H4 (cell line): ENCODE results near the gene SCN2B. TPM values are rescaled to one million over a fixed set of nuclear protein-coding genes. Genes with fewer than 3 reads are reported as not detected.
"Not testable (repeated sequence)": the region's sequence is repeated elsewhere in the genome, so short reads cannot be mapped to it uniquely, and the experiment has no call there.

ENCODE experiments used
- DNase-seq: peaks from one replicate; pipeline ENCODE4 v3.0.0-alpha.2; 2015; ENCODE audit warnings: low spot score
- total RNA-seq: library from RNA; depleted of rRNA; stranded (reverse); fragments of >200 nt; shearing (Covaris generic); gene quantifications from 2 replicates; pipeline ENCODE4 v1.2.3, GENCODE V29; 2014

Gene SCN2B
- total RNA-seq, 1 experiment from 2014 or later = not detected

DNA sequence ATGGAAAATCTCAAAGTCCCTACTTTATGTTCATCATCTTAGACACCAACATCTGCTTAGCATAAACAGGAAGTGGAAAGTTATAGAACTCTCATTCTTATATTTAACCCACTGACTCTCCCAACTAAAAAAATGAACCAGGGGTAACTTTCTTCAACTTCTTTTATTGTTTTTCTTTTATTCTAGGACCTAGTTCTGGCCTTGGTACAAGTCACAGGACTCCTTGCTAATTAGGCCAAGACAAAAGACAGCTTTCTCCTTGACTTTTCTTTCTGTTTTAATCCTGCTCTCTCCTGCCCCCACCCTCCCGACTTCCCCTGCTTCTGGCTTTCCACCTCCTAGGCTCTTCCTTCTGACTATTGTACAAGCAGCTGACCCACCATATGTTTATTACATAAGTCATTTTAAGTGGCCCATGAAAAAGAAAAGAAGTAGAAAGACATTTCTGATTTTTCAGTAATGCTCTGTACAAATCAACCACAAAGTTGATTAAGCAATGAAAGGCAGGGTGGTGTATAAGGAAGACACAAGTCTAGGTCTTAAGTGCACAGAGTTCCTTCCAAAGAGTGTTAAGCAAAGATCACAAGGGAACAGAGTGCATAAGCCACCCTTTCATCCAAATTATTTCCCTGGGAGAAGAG, 30.1 kb upstream of the SCN2B start:
- DNase-seq = peak; percentile 24

DNA sequence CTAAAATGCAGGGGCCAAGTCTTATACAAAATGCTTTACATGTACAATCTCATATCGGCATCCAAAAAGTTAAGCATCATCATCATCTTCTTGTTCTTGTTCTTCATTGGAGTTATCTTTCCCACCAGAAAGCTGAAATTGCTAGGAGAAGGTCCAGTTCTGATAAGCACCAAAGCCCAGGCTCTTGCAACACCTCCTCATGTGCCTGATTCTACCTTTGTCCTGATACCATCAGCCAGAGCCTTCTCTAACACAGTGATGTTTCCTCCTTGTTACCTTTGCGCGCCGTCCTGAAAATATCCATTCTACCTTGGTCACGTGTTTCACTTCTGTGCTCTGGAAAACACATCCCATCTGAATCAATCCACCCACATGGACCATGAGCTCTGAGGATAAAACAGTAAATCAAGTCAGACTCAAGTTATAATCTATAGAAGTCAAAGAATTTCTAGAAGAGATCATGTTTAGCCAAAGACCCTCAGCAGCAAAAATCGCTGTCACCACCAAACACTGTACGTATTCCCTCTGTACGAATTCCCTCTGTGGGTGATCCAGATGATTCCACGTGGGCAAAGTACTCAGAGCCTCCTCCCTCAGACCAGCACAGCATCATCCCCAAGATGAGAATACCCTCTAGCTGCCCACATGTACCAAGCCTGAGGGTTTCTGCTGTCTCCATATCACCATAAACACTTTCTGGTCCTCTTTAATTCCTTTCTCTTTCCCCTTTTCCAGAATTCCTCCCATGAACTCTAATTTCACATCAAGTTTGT, 29.4 kb upstream of the SCN2B start:
- no peak for DNase-seq

DNA sequence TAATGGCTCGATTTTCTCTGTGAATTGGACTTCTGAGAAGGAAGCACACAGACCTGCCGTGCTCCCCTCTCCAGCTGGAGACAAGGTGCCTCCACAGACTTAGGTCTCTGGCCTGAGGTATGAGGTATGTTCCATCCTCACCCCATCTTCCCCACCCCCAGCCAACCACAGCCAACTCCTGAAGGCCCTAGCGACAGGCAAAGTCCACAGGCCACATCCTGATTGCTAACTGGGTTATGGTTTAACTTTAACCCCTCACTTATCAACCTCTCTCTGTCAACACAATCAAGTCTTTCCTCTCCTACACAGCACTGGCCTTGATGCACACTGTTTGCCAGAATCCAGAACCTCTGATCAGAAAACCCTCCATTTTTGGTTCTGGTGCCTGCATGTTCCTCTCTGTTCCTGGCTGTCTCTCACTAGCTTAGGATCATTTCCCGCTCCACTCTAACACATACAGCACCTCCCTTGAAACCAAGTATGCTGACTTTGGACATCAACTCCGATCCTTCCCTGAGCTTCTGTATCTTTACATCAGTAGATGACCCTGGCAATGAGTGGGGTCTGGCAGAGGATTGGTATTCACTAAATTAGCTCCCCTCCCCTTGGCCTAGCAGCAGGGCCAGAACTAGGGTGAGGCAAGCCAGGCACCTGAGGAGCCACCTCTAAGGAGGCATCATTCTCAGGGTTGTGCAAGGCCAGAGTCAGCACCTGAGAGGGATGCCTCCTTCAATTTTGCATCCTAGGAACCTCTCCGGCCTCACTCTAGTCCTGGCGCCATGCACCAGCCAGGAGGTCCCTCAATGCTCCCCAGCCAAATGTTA, 26.4 kb upstream of the SCN2B start:
- DNase-seq = no peak

DNA sequence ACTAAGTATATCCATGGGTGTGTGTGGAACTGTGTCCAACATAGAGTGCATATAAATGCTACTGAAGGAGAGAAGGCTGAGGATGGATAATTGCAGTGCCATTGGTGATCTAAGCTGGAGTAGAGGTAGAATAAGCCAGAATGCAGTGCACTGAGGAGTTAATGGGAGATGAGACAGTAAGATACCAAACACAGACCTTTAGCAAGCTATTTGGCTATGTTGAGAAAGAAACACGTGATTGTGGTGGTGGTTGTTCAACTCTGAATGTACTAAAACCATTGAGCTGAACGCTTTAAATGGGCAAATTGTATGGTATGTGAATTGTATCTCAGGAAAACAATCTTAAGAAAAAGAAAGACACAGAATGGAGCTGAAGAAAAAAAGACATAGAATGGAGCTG, 25.5 kb upstream of the SCN2B start:
- no peak for DNase-seq

DNA sequence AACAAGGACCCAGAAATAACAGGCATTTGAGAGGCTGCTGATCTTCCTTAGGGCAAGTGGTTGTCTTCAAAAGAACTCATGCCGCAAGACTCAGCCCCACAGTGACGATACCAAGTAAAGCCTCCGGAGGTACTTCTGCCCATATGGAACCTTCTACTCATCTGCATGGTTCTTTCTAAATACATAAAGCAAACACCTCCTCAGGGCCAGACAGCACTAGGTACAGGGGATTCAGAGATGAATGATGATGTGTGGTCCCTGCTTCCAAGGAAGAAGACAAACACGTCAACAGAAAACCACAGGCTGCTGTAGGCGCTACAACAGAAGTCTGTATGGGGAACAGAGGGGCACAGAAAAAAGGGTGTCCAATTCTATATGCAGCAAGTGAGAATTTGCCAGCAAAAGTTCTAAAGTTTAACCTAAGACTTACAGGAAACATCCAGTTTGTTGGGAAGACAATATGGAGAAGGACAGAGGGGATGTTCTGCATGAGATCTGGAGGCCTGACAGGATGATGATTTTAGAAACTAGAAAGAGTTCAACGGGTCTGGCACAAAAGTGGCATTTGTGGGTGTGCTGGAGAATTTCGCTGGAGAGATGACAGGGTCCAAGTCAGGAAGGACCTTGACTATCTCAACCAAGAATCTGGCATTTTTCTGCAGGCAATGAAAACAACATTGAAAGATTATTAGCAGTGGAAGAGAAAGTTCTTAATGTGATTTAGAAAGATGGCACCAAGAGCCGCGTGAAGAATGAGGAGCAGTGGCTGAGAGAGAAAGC, 24.7 kb upstream of the SCN2B start:
- DNase-seq = no peak

DNA sequence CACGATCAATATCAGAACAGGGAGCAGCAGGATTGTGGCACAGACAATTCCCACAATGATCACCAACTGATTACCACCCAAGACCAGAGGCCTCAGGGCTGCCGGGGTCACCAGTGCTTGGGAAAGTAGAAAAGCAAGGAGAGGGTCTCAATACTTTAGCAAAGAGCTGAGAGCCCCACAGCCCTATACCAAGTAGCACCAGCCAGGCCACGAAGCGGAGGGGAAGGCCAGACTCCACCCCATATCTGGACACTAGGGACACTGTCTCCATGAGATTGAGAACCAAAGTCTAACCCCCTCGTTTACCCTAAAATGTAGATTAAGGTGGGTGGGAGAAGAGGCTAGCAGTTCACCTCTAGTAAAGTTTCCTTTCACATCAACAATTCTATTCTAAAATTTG, 24.1 kb upstream of the SCN2B start:
- DNase-seq = no peak

DNA sequence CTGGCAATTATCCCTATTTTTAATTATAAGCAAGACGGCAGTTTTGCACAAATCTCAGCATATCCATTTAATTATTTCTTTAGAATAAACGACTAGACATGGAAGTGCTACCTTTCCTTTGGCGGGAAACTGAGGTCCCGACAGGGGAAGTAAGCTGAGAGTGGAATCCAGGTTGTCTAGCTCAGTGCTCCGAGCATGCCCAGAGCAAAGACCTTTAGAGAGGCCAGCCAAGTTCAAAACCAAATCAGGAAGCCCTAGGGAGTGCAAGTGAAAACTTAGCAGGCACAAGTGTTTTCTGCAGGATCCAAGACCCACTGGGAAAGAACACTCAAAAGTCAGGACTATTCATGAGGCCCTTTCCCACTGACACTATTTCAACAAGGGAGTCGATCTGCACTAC, 22.7 kb upstream of the SCN2B start:
- DNase-seq = no peak

DNA sequence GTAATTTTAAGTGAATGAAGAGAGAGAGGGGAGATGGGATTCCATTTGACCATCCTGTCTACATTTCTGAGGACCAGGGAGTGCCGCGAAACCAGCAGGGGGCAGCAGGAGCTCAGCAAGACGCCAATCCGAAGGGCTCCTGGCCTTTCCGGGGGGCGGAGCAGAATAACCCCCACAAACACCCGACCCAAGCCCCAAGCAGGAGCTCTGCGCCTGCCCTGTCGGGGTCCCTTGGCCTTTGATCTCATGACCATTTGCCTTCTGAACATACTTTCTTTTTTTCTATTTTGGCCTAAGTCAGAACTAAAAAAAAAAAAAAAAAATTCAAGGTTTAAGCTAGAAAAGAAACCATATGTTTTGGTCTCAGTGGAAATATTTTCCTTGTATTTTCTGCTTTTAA, 21.9 kb upstream of the SCN2B start:
- DNase-seq = peak; percentile 58

DNA sequence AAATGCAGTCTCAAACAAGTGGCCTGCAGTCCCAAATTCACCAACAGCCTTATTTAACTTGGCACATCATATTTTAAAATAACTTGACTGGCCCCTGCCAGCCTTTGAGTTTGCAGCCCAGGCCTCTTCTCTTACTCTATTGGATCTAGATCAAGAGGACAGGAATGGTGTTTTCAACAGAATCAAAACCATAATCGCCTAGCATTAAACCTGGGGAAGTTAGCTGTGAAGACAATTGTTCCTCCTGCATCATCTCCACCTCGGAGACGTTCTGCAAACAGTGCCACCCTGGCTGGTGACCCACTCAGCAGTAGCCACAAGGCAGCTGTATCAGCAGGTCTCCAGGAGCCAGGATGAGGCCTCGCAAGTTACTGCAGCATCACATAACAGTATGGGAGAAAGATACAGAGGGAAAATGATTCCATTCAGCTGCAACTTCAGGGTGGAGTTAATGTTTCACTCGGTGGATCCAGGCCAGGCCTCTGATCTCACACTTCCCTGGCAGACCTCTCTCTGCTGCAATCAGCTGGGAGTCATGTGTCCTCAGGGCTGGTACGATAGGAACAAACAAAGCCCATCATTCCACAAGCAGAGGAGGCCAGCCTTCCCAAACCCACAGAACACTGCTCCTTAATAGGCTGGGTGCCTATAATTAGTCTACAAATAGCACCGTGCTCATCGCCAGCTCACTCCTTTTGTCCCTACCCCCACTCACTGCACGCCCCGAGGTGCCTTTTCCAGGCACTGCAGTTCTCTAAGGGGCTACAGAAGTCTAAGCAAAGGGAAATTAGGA, 18.6 kb upstream of the SCN2B start:
- DNase-seq = peak; percentile 72

DNA sequence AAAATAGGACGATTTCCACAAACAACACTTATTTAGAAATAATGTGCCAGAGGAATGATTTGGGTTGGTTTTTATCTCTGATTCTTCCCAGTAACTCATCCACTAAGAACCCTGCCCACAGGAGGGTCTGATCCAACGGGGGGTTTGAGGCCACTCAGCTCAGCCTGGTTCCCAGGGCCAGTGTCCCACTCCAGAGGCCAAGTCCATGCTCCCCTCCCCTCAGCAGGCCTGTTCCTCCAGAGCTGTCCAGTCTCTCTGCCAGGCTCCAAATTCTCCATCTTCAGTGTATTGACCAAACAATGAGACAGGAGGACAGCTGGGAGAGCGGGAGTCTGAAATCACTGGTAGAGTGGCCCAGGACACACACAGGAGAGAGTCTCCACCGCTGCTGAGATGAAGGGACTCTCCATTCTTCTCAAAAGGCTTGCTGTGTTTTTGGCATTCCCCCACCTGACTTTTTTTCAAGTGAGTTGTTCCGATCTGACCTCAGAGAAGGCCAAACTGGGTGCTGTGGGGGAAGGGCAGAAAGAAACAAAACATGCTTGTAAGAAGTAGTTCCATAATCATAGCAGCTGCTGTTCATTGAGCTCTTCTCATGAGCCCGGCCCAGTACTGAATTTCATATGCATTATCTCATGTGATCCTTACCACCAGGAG, 17.6 kb upstream of the SCN2B start:
- no peak for DNase-seq

DNA sequence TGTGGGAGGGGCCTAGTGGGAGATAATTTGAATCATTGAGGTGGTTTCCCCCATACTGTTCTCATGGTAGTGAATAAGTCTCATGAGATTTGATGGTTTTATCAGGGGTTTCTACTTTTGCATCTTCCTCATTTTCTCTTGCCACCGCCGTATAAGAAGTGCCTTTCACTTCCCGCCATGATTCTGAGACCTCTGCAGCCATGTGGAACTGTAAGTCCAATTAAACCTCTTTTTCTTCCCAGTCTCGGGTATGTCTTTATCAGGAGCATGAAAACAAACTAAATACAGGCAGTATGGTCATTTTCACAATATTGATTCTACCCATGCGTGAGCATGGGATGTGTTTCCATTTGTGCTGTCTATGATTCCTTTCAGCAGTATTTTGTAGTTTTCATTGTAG, 16.4 kb upstream of the SCN2B start:
- DNase-seq = not testable (repeated sequence)

DNA sequence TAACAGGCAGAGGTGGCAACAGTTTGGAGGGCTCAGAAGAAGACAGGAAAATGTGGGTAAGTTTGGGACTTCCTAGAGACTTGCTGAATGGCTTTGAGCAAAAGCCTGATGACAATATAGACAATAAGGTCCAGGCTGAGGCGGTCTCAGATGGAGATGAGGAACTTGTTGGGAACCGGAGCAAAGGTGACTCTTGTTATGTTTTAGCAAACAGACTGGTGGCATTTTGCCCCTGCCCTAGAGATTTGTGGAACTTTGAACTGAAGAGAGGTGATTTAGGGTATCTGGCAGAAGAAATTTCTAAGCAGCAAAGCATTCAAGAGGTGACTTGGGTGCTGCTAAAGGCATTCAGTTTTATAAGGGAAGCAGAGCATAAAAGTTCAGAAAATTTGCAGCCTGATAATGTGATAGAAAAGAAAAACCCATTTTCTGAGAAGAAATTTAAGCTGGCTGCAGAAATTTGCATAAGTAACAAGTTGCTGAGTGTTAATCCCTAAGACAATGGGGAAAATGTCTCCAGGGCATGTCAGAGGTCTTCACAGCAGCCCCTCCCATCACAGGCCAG, 14.6 kb upstream of the SCN2B start:
- not testable (repeated sequence) for DNase-seq

DNA sequence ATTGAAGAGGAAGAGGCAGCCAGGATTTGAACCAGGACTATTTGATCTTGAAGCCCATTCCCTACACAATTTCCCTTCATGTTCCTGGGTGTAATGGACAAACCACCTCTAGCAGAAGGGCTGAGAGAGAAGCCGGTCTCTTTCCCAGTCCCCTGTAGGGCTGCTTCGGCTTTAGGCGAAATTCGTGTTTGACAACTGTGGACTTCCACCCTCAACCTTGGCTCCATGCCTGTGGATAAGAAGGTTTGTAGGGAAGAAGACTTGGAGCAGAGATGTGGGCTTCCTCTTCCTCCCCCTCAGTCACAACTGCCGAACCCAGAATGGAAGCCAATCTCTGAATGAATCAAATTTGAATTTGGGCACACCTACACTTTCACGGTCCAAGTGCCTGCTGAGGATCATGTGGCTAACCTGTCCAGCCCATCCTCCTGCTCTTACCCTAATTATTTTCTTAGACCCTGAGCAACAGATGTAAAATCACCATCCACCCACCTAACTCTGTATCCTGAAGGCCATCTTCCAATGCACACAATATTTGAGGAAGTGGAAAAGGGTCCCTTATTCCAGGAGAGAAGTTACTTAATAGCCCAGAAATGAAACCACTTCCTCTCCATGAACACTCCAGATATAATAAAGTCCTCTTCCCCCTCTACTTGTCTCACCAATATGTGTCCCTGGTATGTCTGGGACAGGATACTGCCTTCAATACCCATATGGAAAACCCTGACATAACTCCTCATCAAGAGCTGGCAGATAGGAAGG, 10.1 kb upstream of the SCN2B start:
- DNase-seq = no peak

DNA sequence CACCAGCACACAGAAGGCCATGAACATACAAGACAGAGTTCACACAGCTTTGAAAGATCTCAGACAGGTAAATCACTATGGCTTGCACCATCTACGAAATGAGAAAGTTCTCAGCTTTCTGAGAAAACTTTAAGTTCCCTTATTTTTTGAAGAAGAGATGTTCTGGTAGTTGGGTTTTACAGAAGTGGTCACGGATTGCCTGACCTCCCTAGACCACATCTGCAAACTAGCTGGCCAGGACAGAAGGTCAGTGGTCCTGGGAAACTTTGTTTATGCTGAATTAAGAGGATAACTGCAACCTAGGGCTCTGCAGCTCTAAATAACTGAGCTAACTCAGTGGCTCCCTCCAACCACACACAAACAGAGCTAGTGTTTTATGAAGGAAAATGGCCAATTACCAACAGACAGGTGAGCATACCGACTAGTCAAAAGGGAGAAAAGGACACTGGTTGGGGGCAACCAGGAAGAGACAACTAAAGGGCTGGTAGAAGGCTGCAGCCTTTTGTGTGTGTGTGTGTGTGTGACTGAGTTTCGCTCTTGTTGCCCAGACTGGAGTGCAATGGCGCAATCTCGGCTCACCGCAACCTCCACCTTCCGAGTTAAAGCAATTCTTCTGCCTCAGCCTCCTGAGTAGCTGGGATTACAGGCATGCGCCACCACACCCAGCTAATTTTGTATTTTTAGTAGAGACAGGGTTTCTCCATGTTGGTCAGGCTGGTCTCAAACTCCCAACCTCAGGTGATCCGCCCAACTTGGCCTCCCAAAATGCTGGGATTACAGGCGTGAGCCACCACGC, 8.5 kb upstream of the SCN2B start:
- DNase-seq = no peak

DNA sequence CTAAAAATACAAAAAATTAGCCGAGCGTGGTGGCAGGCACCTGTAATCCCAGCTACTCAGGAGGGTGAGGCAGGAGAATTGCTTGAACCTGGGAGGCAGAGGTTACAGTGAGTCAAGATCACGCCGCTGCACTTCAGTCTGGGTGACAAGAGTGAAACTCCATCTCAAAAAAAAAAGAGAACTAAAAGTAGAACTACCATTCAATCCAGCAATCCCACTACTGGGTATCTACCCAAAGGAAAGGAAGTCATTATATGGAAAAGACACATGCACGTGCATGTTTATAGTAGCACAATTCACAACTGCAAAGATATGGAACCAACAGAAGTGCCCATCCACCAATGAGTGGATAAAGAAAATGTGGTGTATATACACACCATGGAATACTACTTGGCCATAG, 7.3 kb upstream of the SCN2B start:
- not testable (repeated sequence) for DNase-seq

DNA sequence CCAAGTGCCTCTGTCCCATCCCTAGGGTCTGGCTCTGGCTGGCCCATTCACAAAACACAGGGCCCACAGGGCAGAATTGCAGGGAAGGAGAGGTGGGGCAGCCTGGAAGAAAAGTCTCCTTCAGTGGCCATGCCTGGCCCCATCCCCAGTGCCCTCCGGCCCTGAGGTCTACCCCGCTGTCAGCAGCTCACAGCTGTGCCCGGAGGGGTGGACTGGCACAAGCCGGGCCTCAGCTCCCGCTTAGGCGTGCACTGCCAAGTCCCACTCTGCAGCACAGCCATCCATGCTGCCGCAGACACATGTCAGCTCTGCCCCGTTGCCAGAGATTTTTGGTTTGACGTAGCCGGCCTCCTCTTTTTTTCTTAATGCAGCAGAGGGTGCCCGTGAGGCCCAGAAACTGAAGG, 3.9 kb upstream of the SCN2B start:
- no peak for DNase-seq

DNA sequence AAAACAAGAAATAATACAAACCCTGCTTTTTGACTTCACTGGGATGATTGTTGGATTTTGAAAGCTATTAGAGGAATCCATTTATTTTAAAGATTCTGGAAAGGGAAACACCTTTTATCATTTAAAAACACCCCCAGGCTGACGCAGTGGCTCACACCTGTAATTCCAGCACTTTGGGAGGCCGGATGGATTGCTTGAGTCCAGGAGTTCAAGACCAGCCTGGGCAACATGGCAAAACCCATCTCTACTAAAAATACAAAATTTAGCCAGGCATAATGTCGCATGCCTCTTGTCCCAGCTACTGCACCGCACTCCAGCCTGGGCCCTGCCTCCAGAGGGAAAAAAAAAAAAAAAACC, 317 bp upstream of the SCN2B start:
- no peak for DNase-seq
